ENCODE data around the gene LRMDA. TPM values are rescaled to one million over a fixed set of nuclear protein-coding genes. Genes with fewer than 3 reads are reported as not detected.

The LRMDA gene
- total RNA-seq, 1 experiment from 2014 or later = 4.8 TPM

DNA sequence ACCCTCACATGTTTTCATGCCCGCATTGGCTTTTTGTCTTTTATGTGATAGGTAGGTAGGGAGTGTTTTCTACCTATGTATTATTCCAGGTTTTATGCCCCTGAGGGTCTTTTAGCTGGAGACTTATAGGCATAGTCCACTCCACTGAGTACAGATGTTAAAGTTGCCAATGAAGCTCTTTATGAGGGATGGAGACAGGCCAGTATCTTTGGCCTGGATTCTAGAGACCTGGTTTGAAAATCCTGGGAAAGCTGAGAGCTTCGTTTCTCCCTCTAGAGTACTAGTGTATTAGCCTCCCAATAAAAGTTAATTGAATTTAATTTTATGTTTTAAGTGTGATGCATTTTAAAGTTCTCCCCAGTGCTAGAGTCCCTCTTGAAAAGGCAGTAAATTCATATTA, 854.1 kb downstream of the LRMDA start:
- Histone ChIP-seq H3K79me2 (ENCODE audit: insufficient read depth, low read length) (no peaks in the 10 kb centered on the region), H3K9ac (ENCODE audit: low read length) (no peak overlapping the region), H2AFZ (ENCODE audit: low read depth, low read length, poor library complexity, severe bottlenecking) (no peak overlapping the region), H3K9me3 (ENCODE audit: control insufficient read depth in 1 of 2, insufficient read depth in 1 of 2, low read depth in 1 of 2, low read length in 2 of 2) (no peaks in the 10 kb centered on the region), H3K27ac (ENCODE audit: low read depth, low read length) (no peak overlapping the region), H3K4me2 (ENCODE audit: low read length) (no peak overlapping the region), H4K20me1 (ENCODE audit: insufficient read depth) (no peaks in the 10 kb centered on the region), H3K4me1 (ENCODE audit: control insufficient read depth in 1 of 2, insufficient read depth in 2 of 2, low read length in 2 of 2) (no peaks in the 10 kb centered on the region), H3K36me3 (ENCODE audit: control insufficient read depth in 1 of 2, insufficient read depth in 2 of 2, low read length in 2 of 2) (no peaks in the 10 kb centered on the region), H3K27me3 (ENCODE audit: insufficient read depth, low read length) (no peaks in the 10 kb centered on the region; the same call in 1 of the 2 replicates), H3K9me2 (ENCODE audit: insufficient read depth) (no peaks in the 10 kb centered on the region), H3K4me3 (replicated peaks in 1 of 2; ENCODE audit: low read depth in 1 of 2, low read length in 2 of 2) (no peak overlapping the region)
- RAD21 ChIA-PET (ENCODE audit: low non-redundant PET in 1 of 2, low total read pairs in 2 of 2, uncharacterized antibody in 2 of 2, unreplicated experiment in 2 of 2) = no interaction called here
- POLR2A ChIA-PET = interaction anchor here (0.6 kb wide), 1 partner anchor 883 kb away, joined by 3 read pairs; no protein-coding TSS in a partner anchor
- BruUV-seq (replicated peaks) = no TSS peak
- ATAC-seq (no peak), DNase-seq (ENCODE audit: low read depth, low spot score) (no peak)
- TF ChIP-seq, protein P1, sequence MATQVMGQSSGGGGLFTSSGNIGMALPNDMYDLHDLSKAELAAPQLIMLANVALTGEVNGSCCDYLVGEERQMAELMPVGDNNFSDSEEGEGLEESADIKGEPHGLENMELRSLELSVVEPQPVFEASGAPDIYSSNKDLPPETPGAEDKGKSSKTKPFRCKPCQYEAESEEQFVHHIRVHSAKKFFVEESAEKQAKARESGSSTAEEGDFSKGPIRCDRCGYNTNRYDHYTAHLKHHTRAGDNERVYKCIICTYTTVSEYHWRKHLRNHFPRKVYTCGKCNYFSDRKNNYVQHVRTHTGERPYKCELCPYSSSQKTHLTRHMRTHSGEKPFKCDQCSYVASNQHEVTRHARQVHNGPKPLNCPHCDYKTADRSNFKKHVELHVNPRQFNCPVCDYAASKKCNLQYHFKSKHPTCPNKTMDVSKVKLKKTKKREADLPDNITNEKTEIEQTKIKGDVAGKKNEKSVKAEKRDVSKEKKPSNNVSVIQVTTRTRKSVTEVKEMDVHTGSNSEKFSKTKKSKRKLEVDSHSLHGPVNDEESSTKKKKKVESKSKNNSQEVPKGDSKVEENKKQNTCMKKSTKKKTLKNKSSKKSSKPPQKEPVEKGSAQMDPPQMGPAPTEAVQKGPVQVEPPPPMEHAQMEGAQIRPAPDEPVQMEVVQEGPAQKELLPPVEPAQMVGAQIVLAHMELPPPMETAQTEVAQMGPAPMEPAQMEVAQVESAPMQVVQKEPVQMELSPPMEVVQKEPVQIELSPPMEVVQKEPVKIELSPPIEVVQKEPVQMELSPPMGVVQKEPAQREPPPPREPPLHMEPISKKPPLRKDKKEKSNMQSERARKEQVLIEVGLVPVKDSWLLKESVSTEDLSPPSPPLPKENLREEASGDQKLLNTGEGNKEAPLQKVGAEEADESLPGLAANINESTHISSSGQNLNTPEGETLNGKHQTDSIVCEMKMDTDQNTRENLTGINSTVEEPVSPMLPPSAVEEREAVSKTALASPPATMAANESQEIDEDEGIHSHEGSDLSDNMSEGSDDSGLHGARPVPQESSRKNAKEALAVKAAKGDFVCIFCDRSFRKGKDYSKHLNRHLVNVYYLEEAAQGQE (IDR thresholded peaks at IDR 0.05; ENCODE audit: low read depth) = no peak
- TF ChIP-seq TCF7L2 (IDR thresholded peaks at IDR 0.05; ENCODE audit: borderline replicate concordance, extremely low read depth, insufficient read depth, insufficient read length) = no peak
- no peak for TF ChIP-seq CEBPB (IDR thresholded peaks at IDR 0.05; ENCODE audit: low read depth)
- TF ChIP-seq EZH2phosphoT487 (IDR thresholded peaks at IDR 0.05; ENCODE audit: borderline replicate concordance) = no peak
- TF ChIP-seq SRF (IDR thresholded peaks at IDR 0.05; ENCODE audit: low read depth) = no peak
- intact Hi-C loops (cut with micrococcal nuclease) = no loop called here
- CTCF ChIA-PET = no interaction called here

DNA sequence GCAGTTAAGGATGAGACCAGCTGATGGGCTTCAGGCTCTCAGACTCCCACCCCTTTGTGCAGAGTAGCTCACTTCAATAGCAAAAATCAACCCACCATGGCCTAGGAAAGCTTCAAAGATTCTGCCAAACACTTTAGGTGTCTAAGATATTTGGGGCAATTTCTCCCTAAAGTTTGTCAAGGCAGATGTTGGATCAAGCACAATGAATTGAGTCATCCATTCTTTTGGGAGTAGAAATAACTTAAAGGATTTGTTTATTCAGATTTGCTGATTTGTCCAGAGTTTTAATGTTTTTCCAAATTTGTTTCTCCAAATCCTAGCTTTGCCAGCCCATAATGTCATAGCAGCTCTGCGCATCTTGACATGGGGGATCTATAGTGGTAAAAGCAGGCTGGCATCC, 855.1 kb downstream of the LRMDA start:
- H3K79me2 ChIP-seq (ENCODE audit: insufficient read depth, low read length) = no peaks in the 10 kb centered on the region
- no peaks in the 10 kb centered on the region for H3K36me3 ChIP-seq (ENCODE audit: control insufficient read depth in 1 of 2, insufficient read depth in 2 of 2, low read length in 2 of 2)
- no peaks in the 10 kb centered on the region for H3K9me3 ChIP-seq (ENCODE audit: control insufficient read depth in 1 of 2, insufficient read depth in 1 of 2, low read depth in 1 of 2, low read length in 2 of 2)
- ATAC-seq (no peak), DNase-seq (ENCODE audit: low read depth, low spot score) (no peak)
- no TSS peak for BruUV-seq (replicated peaks)
- H3K27me3 ChIP-seq (ENCODE audit: insufficient read depth, low read length) = no peaks in the 10 kb centered on the region
- H3K27ac ChIP-seq (ENCODE audit: low read depth, low read length) = no peak overlapping the region
- H3K9ac ChIP-seq (ENCODE audit: low read length) = no peak overlapping the region
- ChIA-PET RAD21 (ENCODE audit: low non-redundant PET in 1 of 2, low total read pairs in 2 of 2, uncharacterized antibody in 2 of 2, unreplicated experiment in 2 of 2) (no interaction called here), CTCF (no interaction called here), POLR2A (no interaction called here)
- H3K4me2 ChIP-seq (ENCODE audit: low read length) = no peak overlapping the region
- H3K9me2 ChIP-seq (ENCODE audit: insufficient read depth) = no peaks in the 10 kb centered on the region
- H3K4me1 ChIP-seq (ENCODE audit: control insufficient read depth in 1 of 2, insufficient read depth in 2 of 2, low read length in 2 of 2) = no peaks in the 10 kb centered on the region
- H3K4me3 ChIP-seq (replicated peaks in 1 of 2; ENCODE audit: low read depth in 1 of 2, low read length in 2 of 2) = no peak overlapping the region
- H2AFZ ChIP-seq (ENCODE audit: low read depth, low read length, poor library complexity, severe bottlenecking) = no peak overlapping the region
- intact Hi-C loops (cut with micrococcal nuclease) = no loop called here
- H4K20me1 ChIP-seq (ENCODE audit: insufficient read depth) = no peaks in the 10 kb centered on the region
- no peak for TF ChIP-seq POLR2AphosphoS5 (IDR thresholded peaks at IDR 0.05; ENCODE audit: low read depth, low read length)
- no peak for TF ChIP-seq ELF1 (IDR thresholded peaks at IDR 0.05; ENCODE audit: borderline replicate concordance, low read depth)
- TF ChIP-seq, protein P2, sequence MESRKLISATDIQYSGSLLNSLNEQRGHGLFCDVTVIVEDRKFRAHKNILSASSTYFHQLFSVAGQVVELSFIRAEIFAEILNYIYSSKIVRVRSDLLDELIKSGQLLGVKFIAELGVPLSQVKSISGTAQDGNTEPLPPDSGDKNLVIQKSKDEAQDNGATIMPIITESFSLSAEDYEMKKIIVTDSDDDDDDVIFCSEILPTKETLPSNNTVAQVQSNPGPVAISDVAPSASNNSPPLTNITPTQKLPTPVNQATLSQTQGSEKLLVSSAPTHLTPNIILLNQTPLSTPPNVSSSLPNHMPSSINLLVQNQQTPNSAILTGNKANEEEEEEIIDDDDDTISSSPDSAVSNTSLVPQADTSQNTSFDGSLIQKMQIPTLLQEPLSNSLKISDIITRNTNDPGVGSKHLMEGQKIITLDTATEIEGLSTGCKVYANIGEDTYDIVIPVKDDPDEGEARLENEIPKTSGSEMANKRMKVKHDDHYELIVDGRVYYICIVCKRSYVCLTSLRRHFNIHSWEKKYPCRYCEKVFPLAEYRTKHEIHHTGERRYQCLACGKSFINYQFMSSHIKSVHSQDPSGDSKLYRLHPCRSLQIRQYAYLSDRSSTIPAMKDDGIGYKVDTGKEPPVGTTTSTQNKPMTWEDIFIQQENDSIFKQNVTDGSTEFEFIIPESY (IDR thresholded peaks at IDR 0.05; ENCODE audit: extremely low read depth, insufficient replicate concordance, low read length) = no peak
- TF ChIP-seq ZFX (IDR thresholded peaks at IDR 0.05) = no peak
- TF ChIP-seq SP1 (IDR thresholded peaks at IDR 0.05; ENCODE audit: low read depth) = no peak
- no peak for TF ChIP-seq FOSL1 (IDR thresholded peaks at IDR 0.05; ENCODE audit: low read depth)
- no peak for TF ChIP-seq CEBPB (IDR thresholded peaks at IDR 0.05; ENCODE audit: low read depth)
- no peak for TF ChIP-seq TCF7L2 (IDR thresholded peaks at IDR 0.05; ENCODE audit: borderline replicate concordance, extremely low read depth, insufficient read depth, insufficient read length)
- TF ChIP-seq, protein P3, sequence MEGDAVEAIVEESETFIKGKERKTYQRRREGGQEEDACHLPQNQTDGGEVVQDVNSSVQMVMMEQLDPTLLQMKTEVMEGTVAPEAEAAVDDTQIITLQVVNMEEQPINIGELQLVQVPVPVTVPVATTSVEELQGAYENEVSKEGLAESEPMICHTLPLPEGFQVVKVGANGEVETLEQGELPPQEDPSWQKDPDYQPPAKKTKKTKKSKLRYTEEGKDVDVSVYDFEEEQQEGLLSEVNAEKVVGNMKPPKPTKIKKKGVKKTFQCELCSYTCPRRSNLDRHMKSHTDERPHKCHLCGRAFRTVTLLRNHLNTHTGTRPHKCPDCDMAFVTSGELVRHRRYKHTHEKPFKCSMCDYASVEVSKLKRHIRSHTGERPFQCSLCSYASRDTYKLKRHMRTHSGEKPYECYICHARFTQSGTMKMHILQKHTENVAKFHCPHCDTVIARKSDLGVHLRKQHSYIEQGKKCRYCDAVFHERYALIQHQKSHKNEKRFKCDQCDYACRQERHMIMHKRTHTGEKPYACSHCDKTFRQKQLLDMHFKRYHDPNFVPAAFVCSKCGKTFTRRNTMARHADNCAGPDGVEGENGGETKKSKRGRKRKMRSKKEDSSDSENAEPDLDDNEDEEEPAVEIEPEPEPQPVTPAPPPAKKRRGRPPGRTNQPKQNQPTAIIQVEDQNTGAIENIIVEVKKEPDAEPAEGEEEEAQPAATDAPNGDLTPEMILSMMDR (IDR thresholded peaks at IDR 0.05 in 2 of 3, conservative IDR thresholded peaks at IDR 0.05 in 1 of 3; ENCODE audit: borderline replicate concordance in 1 of 3, insufficient read depth in 1 of 3, low read depth in 2 of 3, low read length in 2 of 3) = no peak
- TF ChIP-seq CBX3 (IDR thresholded peaks at IDR 0.05; ENCODE audit: low read depth) = no peak
- no peak for TF ChIP-seq EZH2phosphoT487 (IDR thresholded peaks at IDR 0.05; ENCODE audit: borderline replicate concordance)

Measured in HCT116 (cell line).